Ramos (cell line): ENCODE data around the gene HLA-DQA1.
"Not testable (repeated sequence)": the region's sequence is repeated elsewhere in the genome, so short reads cannot be mapped to it uniquely, and the experiment has no call there.

ENCODE experiments used
- in situ Hi-C: fragments of 300-500 bp; cut with MboI; formaldehyde crosslinking; loops from one replicate; pipeline ENCODE4 v1.14.3; 2022; ENCODE audit warnings: low sequenced_read_pairs; ENCODE audit not compliant: unreplicated experiment

HLA-DQA1 gene

DNA sequence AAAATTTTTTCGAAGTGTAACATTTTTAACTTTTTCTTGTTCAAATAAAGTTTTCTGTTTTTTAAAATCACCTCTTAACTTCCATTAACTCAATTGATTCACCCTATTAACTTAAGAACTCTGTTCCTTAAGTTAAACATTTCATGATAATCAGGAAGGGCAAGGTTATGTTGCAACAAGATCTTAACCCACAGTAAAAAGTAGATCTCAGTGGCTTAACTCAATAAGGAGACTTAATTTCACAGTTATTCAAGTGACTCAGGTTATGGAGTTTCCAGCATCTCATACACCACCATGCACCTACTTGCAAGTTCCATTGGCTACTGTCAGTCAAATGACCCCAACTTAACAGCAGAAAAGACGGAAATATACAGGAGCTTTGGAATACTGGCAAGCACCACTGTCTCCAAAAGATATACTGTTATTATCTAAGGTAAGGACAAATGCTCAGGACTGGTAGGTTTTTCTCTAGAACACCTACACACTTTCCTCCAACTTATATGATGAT lies 18.1 kb downstream of the HLA-DQA1 start:
- in situ Hi-C loops = no loop called here

- in situ Hi-C loops = not testable (repeated sequence)
These were observed 20.1 kb downstream of the HLA-DQA1 start for GRCh38 chr6:32657329-32657728.

- in situ Hi-C loops = not testable (repeated sequence)
These were observed 20.6 kb downstream of the HLA-DQA1 start for GRCh38 chr6:32657819-32658218.

DNA sequence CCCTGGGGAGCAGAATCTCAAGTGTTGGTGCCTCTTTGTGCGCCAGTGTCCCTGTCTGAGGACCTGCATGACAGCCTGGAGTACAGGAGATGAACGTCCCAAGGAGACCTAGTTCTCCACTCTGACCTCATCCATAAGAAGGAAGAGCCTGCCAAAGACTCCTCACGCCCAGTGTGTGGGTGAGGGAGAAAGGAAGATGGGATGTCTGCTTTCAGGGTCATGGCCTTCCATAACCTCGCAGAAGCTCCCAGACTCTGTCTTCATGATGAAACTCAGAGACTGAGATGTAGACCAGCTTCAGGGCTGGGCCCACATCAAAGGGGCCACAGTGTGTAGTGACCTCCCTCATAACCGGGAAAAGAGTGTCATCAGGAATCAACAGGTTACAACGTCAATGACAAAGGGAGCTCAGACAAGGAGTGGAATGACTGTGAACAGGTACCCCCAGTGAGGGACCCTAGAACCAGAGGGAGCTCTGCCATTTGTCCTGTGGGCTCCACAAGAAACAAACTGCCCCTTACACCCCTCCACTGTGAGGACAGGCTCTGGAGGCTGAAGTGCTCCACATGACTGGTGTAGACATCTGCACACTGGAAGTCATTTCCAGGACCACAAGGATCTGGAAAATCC lies 21.2 kb downstream of the HLA-DQA1 start:
- in situ Hi-C loops = no loop called here

GRCh38 chr6:32659856-32660595 lies 22.8 kb downstream of the HLA-DQA1 start:
- in situ Hi-C loops = loop anchor here (5.0 kb wide), 1 partner anchor 97 kb away; no protein-coding TSS in a partner anchor

- in situ Hi-C loops = loop anchor here (5.0 kb wide), 1 partner anchor 95 kb away; no protein-coding TSS in a partner anchor
These were observed 24.9 kb downstream of the HLA-DQA1 start for GRCh38 chr6:32662099-32662498.

GRCh38 chr6:32662836-32663235 lies 25.6 kb downstream of the HLA-DQA1 start:
- in situ Hi-C loops = loop anchor here (5.0 kb wide), 1 partner anchor 94 kb away; no protein-coding TSS in a partner anchor

GRCh38 chr6:32664354-32664753 lies 27.1 kb downstream of the HLA-DQA1 start:
- in situ Hi-C loops = loop anchor here (5.0 kb wide), 1 partner anchor 93 kb away; no protein-coding TSS in a partner anchor

GRCh38 chr6:32664827-32665362 lies 27.7 kb downstream of the HLA-DQA1 start:
- in situ Hi-C loops = loop anchor here (5.0 kb wide), 1 partner anchor 92 kb away; no protein-coding TSS in a partner anchor

DNA sequence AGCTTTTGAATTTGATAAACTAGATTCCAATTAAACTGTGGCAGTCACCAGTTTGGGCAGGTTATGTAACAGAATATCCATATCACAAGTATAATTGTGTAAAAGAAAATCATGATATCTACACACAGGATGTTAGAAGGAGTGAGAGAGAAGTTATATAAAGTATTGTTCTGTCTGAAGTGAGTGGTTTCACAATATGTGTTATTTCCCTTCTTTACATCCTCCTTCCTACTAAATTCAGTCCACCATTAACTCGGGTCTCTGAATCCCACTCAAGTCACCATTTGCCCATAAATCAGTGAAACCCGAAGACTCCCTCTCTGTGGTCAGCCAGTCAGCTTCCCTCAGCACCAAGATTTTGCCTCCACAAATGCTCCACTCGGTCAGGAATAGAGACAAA lies 28.5 kb downstream of the HLA-DQA1 start:
- in situ Hi-C loops = no loop called here

GRCh38 chr6:32666420-32667300 lies 29.5 kb downstream of the HLA-DQA1 start, which contains the start of gene HLA-DQB1:
Gene HLA-DQB1 (minus strand): TSS chr6:32666657. CDS start chr6:32666607, 50 bp downstream.
- in situ Hi-C loops = no loop called here

DNA sequence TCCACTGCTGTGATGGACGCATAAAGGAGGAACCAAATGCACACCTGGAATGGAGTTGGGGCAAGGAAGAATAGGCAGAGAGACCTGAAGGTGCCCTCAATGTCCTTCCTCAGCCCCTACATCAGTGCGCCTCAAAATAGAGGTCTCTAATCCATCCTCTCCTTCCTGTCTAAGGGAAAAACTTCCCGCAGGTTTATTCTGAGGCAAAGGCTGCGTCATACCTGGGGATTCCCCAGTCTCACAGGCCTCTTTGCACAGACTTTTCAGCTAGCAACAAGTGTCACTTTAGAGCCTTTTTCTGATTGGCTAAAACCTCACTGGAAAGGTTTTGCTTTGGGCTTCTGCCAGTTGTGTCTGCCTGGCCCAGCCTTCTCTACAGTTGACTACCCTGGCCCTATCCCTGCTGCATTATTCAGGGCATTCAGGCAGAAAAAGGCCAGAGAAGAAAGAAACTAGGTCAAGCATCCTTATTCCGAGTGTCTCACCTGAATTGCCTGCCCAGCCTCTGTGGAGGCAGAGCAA lies 31.1 kb downstream of the HLA-DQA1 start:
- in situ Hi-C loops = no loop called here

GRCh38 chr6:32669240-32669639 lies 32.0 kb downstream of the HLA-DQA1 start:
- in situ Hi-C loops = no loop called here

DNA sequence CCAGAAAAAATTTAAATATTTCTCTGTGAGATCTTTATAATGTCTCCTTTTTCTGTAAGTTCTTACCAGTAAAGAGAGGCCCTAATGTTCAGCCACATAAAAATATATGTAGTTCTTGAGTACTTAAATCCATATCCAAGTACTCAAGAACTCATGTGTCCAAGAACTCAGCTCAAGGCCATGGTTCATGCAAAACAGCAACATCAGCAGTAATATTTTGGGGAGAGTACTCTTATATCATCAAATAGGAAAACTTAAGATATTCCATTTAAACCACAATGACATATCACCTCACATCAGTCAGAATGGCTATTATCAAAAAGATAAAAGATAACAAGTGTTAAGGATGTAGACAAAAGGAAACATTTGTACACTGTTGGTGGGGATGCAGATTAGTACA lies 32.7 kb downstream of the HLA-DQA1 start:
- in situ Hi-C loops = no loop called here

DNA sequence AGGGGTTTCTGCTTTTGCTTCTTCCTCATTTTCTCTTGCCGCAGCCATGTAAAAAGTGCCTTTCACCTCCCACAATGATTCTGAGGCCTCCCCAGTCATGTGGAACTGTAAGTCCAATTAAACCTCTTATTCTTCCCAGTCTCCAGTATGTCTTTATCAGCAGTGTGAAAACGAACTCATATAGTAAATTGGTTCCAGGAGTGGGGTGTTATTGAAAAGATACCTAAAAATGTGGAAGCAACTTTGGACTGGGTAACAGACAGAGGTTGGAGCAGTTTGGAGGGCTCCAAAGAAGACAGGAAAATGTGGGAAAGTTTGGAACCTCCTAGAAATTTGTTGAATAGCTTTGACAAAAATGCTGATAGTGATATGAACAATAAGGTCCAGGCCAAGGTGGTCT lies 34.7 kb downstream of the HLA-DQA1 start:
- in situ Hi-C loops = not testable (repeated sequence)

- in situ Hi-C loops = not testable (repeated sequence)
These were observed 36.9 kb downstream of the HLA-DQA1 start for GRCh38 chr6:32674123-32674522.

DNA sequence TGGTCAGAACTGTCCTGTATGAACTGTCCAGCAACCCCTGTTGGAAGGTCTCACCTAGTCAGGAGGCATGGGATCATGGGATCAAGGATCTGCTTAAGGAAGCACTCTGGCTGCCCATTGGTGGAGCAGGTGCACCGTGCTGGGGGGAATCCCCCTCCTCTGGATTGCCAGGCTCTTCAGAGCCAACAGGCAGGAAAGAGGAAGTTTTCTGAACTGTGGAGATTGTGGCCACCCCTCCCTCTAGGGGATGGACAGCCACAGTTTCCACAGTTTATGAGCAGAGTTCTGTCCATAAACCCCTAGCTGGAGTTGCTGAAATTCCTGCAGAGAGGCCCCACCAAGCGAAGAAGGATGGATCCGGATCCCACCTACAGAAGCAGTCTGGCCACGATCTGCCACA lies 42.3 kb downstream of the HLA-DQA1 start:
- in situ Hi-C loops = no loop called here

- in situ Hi-C loops = no loop called here
These were observed 42.8 kb downstream of the HLA-DQA1 start for GRCh38 chr6:32680055-32680454.

DNA sequence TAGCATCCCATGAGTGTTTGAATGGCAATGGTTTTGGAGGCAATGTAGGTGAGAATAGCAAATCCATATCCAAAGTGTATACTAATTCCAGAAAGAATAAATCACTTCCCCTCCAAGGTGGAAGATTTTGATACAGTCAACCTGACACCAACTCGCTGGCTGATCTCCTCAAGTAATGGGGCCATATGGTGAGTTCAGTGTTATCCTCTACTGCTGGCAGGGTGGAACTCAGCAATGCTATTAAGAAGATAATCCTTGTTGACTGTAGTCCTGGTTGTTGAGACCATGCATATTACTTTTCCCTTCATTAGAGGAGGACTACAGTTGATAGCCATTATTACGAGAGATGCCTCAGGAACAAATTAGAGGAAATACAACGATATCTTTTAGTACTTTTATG lies 47.0 kb downstream of the HLA-DQA1 start:
- in situ Hi-C loops = no loop called here

DNA sequence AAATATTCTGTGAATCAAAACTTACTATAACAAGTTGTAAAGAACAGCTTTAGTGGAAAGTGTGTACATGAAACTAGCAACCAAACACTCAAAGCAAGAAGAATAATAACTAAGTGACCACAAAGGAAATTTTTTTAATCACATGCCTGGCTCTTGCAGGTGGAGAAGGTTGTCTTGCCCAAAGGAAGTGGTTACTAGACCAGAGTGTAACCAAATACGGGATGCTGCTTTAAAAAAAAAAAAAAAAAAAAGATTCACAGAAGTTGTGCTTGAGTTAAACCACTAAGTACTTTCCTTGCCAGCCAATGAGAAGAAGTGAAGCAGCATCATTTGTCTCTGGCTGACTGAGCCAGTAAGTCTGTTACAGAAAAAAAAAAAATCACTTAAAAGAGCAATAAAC lies 48.4 kb downstream of the HLA-DQA1 start:
- in situ Hi-C loops = no loop called here
